Adipose tissue (tissue), 3 donors: Measurements from ENCODE around the gene PTPRN2. TPM values are rescaled to one million over a fixed set of nuclear protein-coding genes. Genes with fewer than 3 reads are reported as not detected.
"Not testable (repeated sequence)": the region's sequence is repeated elsewhere in the genome, so short reads cannot be mapped to it uniquely, and the experiment has no call there.

Source experiments
- H3K27ac ChIP-seq: one replicate; pipeline ENCODE4 v1.5.1; 2013; ENCODE audit warnings: low read depth, low read length
- WGBS, 3 donors: extraction: QIAGEN DNeasy Blood & Tissue Kit; methylation state at CpG; one replicate each; pipeline ENCODE4 v1.1.7; 2013; 5-methylcytosine and 5-hydroxymethylcytosine counted together
- polyA plus RNA-seq, 3 donors: library from polyadenylated mRNA; stranded (reverse); fragments of 200-250 nt; gene quantifications; one replicate each; pipeline ENCODE4 v1.2.3, GENCODE V29; 2013
- donor health status: healthy with polysubstance abuse.
- donor health status: Bipolar disorder and iron deficiency.
- donor health status: healthy.

PTPRN2 gene
- polyA plus RNA-seq, 3 donors: 3.7 to 8.0 (median 7.3) TPM

DNA sequence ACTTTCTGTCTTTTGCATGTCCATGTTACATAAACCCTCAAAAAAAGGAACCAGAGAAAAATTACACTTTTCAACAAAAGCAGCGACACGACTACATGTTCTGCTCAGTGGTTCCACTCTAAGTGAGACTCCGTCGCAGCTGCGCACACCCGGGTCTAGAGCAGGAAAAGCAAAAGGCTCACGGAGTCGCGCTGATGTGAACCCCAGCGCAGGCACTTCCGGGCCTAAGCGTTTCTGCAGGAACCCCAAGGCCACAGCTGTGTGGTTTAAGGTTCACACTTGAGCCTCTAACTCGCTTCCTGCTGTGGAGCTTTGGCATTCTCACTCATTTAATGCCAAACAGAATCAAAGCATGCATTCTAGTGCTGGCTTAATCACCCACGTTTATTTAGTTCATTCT is 1010.6 kb downstream of the PTPRN2 start:
- H3K27ac ChIP-seq: no peak overlapping the region
- 80 to 86% (median 82%) methylated on average over 14 of the region's 14 CpGs for WGBS, 3 donors

DNA sequence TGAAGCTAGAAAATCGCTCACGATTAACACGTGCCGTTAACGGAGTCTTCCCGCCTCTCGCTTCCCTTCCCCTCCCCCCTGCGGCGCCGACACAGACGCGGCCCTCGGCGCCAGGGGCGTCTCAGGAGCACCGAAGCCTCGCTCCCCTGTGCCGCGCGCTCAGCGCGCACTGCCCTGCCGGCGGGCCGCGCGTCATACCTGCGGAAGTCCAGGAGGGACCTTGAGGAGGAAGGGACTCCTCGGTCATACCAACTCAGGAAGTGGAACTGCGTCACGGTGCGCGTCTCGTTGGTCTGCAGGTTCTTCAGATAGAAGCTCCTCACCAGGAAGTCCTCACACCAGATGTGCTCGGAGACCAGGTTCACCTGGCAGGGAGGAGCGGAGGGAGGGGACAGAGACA is 1011.2 kb downstream of the PTPRN2 start:
- H3K27ac ChIP-seq: no peak overlapping the region
- 38 to 67% (median 44%) methylated on average over 34 to 36 of the region's 36 CpGs for WGBS, 3 donors

GRCh38 chr7:157575777-157576176 is 1011.8 kb downstream of the PTPRN2 start:
- no peak overlapping the region for H3K27ac ChIP-seq
- WGBS, 3 donors: 85% methylated on average over 5 of the region's 5 CpGs

DNA sequence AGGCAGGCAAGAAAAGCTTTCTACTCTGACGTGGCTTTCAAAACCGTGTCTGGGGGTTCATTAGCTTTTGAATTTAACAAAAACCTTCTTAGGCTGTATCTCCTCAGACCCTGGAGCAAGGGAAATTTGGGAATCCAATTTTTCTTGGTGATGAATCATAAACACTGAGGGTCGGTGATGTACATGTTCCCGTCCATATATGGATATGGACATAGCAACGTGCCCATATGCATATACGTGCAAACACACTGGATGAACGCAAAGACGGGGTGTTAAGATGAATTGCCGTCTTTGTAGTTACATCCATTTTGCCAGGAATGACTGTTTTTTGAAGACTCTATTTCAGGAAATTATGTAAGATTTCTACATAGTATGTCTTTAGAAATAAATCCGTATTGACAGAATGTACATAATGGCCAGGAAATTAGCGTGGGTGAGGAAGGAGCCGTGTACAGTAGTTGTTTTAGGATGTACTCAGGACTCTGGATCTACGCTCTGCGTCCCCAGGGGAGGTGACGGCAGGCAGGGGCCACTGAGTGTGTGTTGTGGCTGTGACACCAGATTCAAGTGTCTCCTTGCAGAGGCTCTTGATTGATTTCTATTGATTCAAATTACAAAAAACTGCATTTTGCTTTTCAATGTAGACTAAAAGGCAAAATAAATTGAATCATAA is 1012.6 kb downstream of the PTPRN2 start:
- WGBS, 3 donors: 78 to 90% (median 85%) methylated on average over 15 of the region's 15 CpGs
- H3K27ac ChIP-seq: no peak overlapping the region

- WGBS, 3 donors: 90 to 92% (median 91%) methylated on average over 24 of the region's 24 CpGs
- H3K27ac ChIP-seq: no peak overlapping the region
Measured at GRCh38 chr7:157574120-157574825, 1013.4 kb downstream of the PTPRN2 start.

- no peak overlapping the region for H3K27ac ChIP-seq
- WGBS, 3 donors: 88 to 95% (median 93%) methylated on average over 5 of the region's 5 CpGs
Measured at GRCh38 chr7:157573244-157573643, 1014.4 kb downstream of the PTPRN2 start.

DNA sequence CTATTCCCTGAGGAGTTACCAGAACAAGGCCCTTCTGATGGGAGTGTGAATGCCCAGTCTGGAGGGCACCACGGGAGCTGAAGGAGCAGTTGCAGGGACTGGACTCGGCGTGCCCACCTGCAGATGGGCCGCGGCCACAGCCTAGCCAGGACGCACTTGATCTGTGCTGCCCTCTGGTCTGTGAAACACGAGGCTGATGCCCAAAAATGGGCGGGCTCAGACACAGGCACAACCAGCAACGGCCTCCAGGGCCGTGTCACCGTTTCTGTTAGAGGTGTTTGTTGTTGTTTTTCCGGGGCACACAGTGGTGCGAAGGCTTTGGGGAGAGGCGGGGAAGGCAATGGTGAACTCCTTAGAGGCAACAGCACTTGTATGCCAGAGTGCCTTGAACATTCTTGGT is 1015.0 kb downstream of the PTPRN2 start:
- H3K27ac ChIP-seq: no peak overlapping the region
- 79 to 83% (median 83%) methylated on average over 14 of the region's 14 CpGs for WGBS, 3 donors

DNA sequence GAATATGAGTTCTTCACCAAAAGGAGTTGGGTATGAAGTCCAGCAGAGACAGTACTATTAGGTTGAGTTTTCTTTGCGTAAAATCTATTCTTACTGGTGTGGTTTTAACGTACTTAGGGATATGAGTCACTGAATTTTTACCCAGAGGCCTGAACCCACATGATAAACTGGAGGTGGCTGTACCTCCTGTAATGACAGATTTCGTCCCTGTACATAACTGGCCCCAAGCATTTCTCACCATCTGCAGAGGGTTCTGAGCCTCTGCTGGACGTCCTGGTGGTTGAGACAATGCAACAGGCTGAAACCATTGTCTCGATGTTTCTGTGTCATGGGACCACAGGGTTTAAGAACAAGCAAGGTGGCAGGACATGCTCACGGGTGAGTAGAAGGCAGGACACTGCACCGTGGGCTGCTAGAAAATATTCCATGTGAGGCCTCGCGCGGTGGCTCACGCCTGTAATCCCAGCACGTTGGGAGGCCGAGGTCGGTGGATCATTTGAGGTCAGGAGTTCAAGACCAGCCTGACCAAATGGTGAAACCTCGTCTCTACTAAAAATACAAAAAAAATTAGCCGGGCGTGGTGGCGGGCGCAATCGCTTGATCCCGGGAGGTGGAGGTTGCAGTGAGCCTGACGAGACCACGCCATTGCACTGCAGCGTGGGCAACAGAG is 1017.0 kb downstream of the PTPRN2 start:
- no peak overlapping the region for H3K27ac ChIP-seq
- 90 to 94% (median 94%) methylated on average over 24 of the region's 24 CpGs for WGBS, 3 donors

DNA sequence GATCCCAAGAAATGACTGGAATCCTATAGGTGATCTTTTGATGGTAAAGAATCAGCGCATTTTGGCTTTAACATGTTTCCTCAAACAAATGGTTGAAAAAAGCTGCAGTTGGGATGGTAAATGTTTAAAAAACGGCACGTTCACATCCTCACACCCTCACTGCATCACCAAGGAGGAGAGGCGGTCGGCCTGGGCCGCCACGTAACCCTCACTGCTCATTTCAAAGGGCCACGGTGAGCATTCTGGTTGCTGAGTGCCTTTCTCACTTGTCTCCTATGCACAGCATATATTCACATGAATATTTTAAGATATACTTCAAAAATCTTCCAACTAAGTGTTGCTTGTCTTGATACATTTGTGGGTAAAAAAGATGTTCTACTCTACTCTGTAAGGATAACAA is 1017.7 kb downstream of the PTPRN2 start:
- 90 to 96% (median 93%) methylated on average over 8 of the region's 8 CpGs for WGBS, 3 donors
- H3K27ac ChIP-seq: no peak overlapping the region

GRCh38 chr7:157568770-157569584 is 1018.6 kb downstream of the PTPRN2 start:
- WGBS, 3 donors: 5 to 47% (median 6%) methylated on average over 35 of the region's 35 CpGs
- H3K27ac ChIP-seq: no peak overlapping the region

- 45 to 58% (median 53%) methylated on average over 25 of the region's 25 CpGs for WGBS, 3 donors
- H3K27ac ChIP-seq: no peak overlapping the region
Measured at GRCh38 chr7:157568106-157568769, 1019.4 kb downstream of the PTPRN2 start.

GRCh38 chr7:157567666-157568065 is 1020.0 kb downstream of the PTPRN2 start:
- H3K27ac ChIP-seq: no peak overlapping the region
- whole genome bisulfite sequencing, 3 donors: 93 to 97% (median 96%) methylated on average over 10 of the region's 10 CpGs

DNA sequence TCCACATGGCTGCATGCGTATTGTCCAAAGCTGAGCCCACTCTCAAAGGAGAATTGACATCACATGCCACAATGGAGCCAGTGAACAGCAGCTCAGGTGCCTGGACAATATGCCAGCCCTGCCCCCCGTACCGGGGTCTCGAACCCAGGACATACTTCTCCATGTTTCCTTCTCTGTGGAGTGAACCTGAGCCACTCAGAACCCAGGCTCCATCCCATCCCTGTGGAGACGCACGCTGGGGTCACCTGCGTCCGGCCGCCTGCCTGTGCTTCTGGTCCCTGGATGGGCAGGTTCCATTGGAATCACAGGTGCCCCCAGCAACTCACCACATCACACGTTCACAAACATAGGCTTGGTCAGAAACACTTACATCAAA is 1021.0 kb downstream of the PTPRN2 start:
- H3K27ac ChIP-seq: no peak overlapping the region
- WGBS, 3 donors: 97 to 98% (median 97%) methylated on average over 10 of the region's 10 CpGs

DNA sequence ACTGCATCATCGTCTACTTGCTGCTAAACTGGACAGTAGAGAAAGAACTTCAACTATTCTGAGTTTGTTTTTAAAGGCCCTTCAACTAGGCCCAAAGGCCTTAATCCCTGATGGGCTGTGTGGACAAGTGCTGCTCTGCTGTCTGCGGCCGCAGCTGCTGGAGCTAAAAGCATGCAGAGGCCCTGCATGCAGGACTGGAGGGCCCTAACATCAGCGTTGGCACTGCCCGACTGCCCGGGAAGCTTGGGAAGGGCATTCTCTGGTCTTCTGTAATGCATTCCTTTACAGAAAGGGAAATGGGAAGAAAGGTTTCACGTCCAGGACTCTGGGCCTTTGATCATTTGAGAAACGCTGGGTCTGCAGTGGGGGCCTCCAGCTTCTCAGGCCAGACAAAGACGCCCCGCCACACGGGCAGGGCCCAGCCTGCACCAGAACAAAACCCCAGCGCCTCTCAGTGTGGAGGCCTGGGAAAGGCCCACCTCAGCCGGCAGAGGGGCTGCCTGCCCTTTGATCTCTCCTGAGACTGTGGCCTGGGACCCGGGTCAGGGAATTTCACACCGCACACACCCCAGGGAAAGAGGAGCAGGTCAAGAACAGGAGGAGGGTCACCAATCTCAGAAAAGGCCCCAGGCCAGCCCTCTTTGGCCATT is 1021.5 kb downstream of the PTPRN2 start:
- WGBS, 3 donors: 90 to 92% (median 91%) methylated on average over 14 to 15 of the region's 15 CpGs

GRCh38 chr7:157565201-157565626 is 1022.4 kb downstream of the PTPRN2 start:
- H3K27ac ChIP-seq: no peak overlapping the region
- WGBS, 3 donors: 89 to 95% (median 94%) methylated on average over 11 of the region's 11 CpGs

More for the DNA sequence above, 1021.5 kb downstream of the PTPRN2 start:
- H3K27ac ChIP-seq: no peak overlapping the region

- H3K27ac ChIP-seq: no peak overlapping the region
- WGBS, 3 donors: 93 to 97% (median 94%) methylated on average over 18 of the region's 18 CpGs
Measured at GRCh38 chr7:157564517-157565177, 1023.0 kb downstream of the PTPRN2 start.

DNA sequence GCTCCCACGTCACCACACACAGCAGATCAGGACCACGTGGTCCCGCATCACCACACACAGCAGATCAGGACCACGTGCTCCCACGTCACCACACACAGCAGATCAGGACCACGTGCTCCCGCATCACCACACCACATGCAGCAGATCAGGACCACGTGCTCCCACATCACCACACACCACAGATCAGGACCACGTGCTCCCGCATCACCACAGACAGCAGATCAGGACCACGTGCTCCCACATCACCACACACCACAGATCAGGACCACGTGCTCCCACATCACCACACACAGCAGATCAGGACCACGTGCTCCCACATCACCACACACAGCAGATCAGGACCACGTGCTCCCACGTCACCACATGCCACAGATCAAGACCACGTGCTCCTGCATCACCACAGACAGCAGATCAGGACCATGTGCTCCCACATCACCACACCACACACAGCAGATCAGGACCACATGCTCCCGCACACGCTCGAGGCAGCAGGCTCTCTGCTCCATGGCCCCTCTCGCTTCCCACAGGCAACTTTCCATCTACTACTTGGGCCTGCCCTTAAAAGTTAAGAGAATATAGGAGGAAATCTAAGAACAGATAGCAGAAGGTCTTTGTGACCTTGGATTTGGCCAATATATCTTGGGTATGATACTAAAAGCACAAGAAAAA is 1024.0 kb downstream of the PTPRN2 start:
- H3K27ac ChIP-seq: not testable (repeated sequence)
- WGBS, 3 donors: 87 to 92% (median 90%) methylated on average over 16 to 18 of the region's 20 CpGs
